Upper lobe of left lung (tissue), 6 donors: Measurements from ENCODE around the gene XPO5. TPM values are rescaled to one million over a fixed set of nuclear protein-coding genes. Genes with fewer than 3 reads are reported as not detected.

ENCODE experiments used
- ATAC-seq, 2 donors: fragments of 200-7000 bp; cut with Tn5 transposase; one replicate each; pipeline ENCODE4 v1.9.1; 2022; ENCODE audit warnings: mild to moderate bottlenecking in 2 of 2, moderate library complexity in 2 of 2; ENCODE audit not compliant: low FRiP score in 2 of 2
- DNase-seq, 2 donors: peaks; one replicate each; pipeline ENCODE4 v3.0.0-alpha.2; 2019 to 2020
- H3K27ac ChIP-seq, 4 donors: fragments of 200-600 bp; sonication (generic); one replicate each; pipeline ENCODE4 v1.5.1; 2016 to 2019
- H3K27me3 ChIP-seq, 4 donors: fragments of 200-600 bp; sonication (generic); one replicate each; pipeline ENCODE4 v1.5.1; 2017 to 2019
- H3K36me3 ChIP-seq, 4 donors: fragments of 200-600 bp; sonication (generic); one replicate each; pipeline ENCODE4 v1.5.1; 2016 to 2019
- H3K4me1 ChIP-seq, 4 donors: fragments of 200-600 bp; sonication (generic); one replicate each; pipeline ENCODE4 v1.5.1; 2018 to 2019
- H3K4me3 ChIP-seq, 4 donors: fragments of 200-600 bp; sonication (generic); one replicate each; pipeline ENCODE4 v1.5.1; 2017 to 2019; ENCODE audit warnings: mild to moderate bottlenecking in 2 of 4, moderate library complexity in 1 of 4
- H3K9me3 ChIP-seq, 4 donors: fragments of 200-600 bp; sonication (generic); one replicate each; pipeline ENCODE4 v1.5.1; 2018 to 2019
- CTCF ChIP-seq, 6 experiments: fragments of 450-650 bp in 4 of 6; fragments of 200-600 bp in 2 of 6; sonication (generic) in 2 of 6; IDR thresholded peaks; one replicate each; pipeline ENCODE4 v1.5.1; 2016 to 2019; ENCODE audit warnings: antibody characterized with exemption in 6 of 6
- EP300 ChIP-seq, 4 donors: sonication (generic); formaldehyde crosslinking; IDR thresholded peaks; one replicate each; pipeline ENCODE4 v1.5.1; 2017; ENCODE audit warnings: antibody characterized with exemption in 4 of 4, control low read depth in 2 of 4
- POLR2A ChIP-seq, 4 donors: fragments of 450-650 bp; IDR thresholded peaks; one replicate each; pipeline ENCODE4 v1.5.1; 2016 to 2017; ENCODE audit warnings: antibody characterized with exemption in 4 of 4, mild to moderate bottlenecking in 2 of 4
- POLR2AphosphoS5 ChIP-seq, 2 donors: sonication (generic); formaldehyde crosslinking; IDR thresholded peaks; one replicate each; pipeline ENCODE4 v1.5.1; 2017; ENCODE audit warnings: antibody characterized with exemption in 2 of 2
- WGBS, 2 donors: methylation state at CpG; one replicate each; pipeline ENCODE4 v1.1.5; 2017 to 2018; 5-methylcytosine and 5-hydroxymethylcytosine counted together
- total RNA-seq, 6 donors: library from RNA; depleted of rRNA in 4 of 6; stranded (reverse); fragments of >200 nt in 4 of 6; gene quantifications; one replicate each; pipeline versions ENCODE4 v1.1.0 to v1.2.1, GENCODE V29; 2016 to 2021
- donor health status: DM: no; HTN: no; CAD: no; lungs with moderate emphysema.
- donor health status: DM: no; HTN: yes; CAD: no; lungs with severe emphysema.

The XPO5 gene
- total RNA-seq, 6 donors from 2014 or later: 17.9 to 48.2 (median 25.1) TPM

- 98% methylated on average over 8 to 10 of the region's 10 CpGs for WGBS, 2 donors
These were observed 46.7 kb upstream of the XPO5 start for GRCh38 chr6:43622541-43622940.

GRCh38 chr6:43621836-43622180 is 46.0 kb upstream of the XPO5 start:
- DNase-seq: no peak
- TF ChIP-seq POLR2AphosphoS5 (IDR thresholded peaks at IDR 0.05): no peak
- TF ChIP-seq EP300 (IDR thresholded peaks at IDR 0.05): no peak
- TF ChIP-seq CTCF (IDR thresholded peaks at IDR 0.05): no peak
- TF ChIP-seq POLR2A (IDR thresholded peaks at IDR 0.05): no peak
- WGBS, 2 donors: 89 to 99% methylated on average over 10 of the region's 10 CpGs
- Histone ChIP-seq H3K36me3 (peaks cover 27 to 70% (median 60%) of the 10 kb centered on the region in 4 donors), H3K9me3 (no peaks in the 10 kb centered on the region), H3K4me3 (no peak overlapping the region), H3K4me1 (peaks cover 4 to 11% (median 5%) of the 10 kb centered on the region in 4 donors), H3K27ac (no peak overlapping the region), H3K27me3 (no peaks in the 10 kb centered on the region)
- no peak for ATAC-seq

More at GRCh38 chr6:43622541-43622940, 46.7 kb upstream of the XPO5 start:
- H3K27ac ChIP-seq: no peak overlapping the region
- no peaks in the 10 kb centered on the region for H3K9me3 ChIP-seq
- DNase-seq (no peak), ATAC-seq (no peak)
- H3K4me1 ChIP-seq: peaks cover 11 to 18% (median 13%) of the 10 kb centered on the region in 4 donors
- no peaks in the 10 kb centered on the region for H3K27me3 ChIP-seq
- H3K4me3 ChIP-seq: no peak overlapping the region
- H3K36me3 ChIP-seq: peaks cover 27 to 70% (median 60%) of the 10 kb centered on the region in 4 donors
- TF ChIP-seq POLR2A (IDR thresholded peaks at IDR 0.05) (no peak), EP300 (IDR thresholded peaks at IDR 0.05) (no peak), CTCF (IDR thresholded peaks at IDR 0.05) (no peak)

- no peak overlapping the region for H3K27ac ChIP-seq
- DNase-seq (no peak), ATAC-seq (no peak)
- WGBS, 2 donors: 93 to 95% methylated on average over 12 of the region's 12 CpGs
- TF ChIP-seq CTCF (IDR thresholded peaks at IDR 0.05): no peak
- TF ChIP-seq POLR2AphosphoS5 (IDR thresholded peaks at IDR 0.05): no peak
- no peak for TF ChIP-seq EP300 (IDR thresholded peaks at IDR 0.05)
- H3K4me3 ChIP-seq: no peak overlapping the region
- peaks cover 27 to 70% (median 60%) of the 10 kb centered on the region in 4 donors for H3K36me3 ChIP-seq
- H3K4me1 ChIP-seq: peaks cover 0 to 5% (median under 1%) of the 10 kb centered on the region in 4 donors
- H3K9me3 ChIP-seq: no peaks in the 10 kb centered on the region
- no peaks in the 10 kb centered on the region for H3K27me3 ChIP-seq
These were observed 45.4 kb upstream of the XPO5 start for GRCh38 chr6:43621078-43621835.

GRCh38 chr6:43616725-43617472 is 41.1 kb upstream of the XPO5 start:
- Histone ChIP-seq H3K4me1 (no peaks in the 10 kb centered on the region), H3K27ac (no peak overlapping the region), H3K9me3 (no peaks in the 10 kb centered on the region), H3K27me3 (no peaks in the 10 kb centered on the region), H3K4me3 (no peak overlapping the region), H3K36me3 (peaks cover 13 to 52% (median 35%) of the 10 kb centered on the region in 4 donors)
- TF ChIP-seq EP300 (IDR thresholded peaks at IDR 0.05) (no peak), CTCF (IDR thresholded peaks at IDR 0.05) (no peak), POLR2A (IDR thresholded peaks at IDR 0.05) (no peak), POLR2AphosphoS5 (IDR thresholded peaks at IDR 0.05) (no peak)
- DNase-seq: no peak
- 87 to 92% methylated on average over 9 of the region's 9 CpGs for WGBS, 2 donors
- ATAC-seq: no peak
